Endothelial cell of umbilical vein (primary cell): ENCODE results near the gene XRCC6. TPM values are rescaled to one million over a fixed set of nuclear protein-coding genes. Genes with fewer than 3 reads are reported as not detected.

Experiments used
- BruUV-seq: library from RNA; stranded (reverse); fragments of 400-500 nt; replicated peaks from 2 replicates; lab custom pipeline; 2021; lab: Mats Ljungman, UMichigan
- CTCF ChIA-PET: fragments of 300-600, 350-600 bp; sonication (Branson Sonifier 250); formaldehyde crosslinking; loops from one replicate; lab custom pipeline; 2021; ENCODE audit warnings: antibody characterized with exemption, inconsistent platforms; lab: Charles Lee
- POLR2A ChIA-PET: fragments of 300-600, 350-600 bp; sonication (Branson Sonifier 250); formaldehyde crosslinking; loops from one replicate; lab custom pipeline; 2021; ENCODE audit warnings: antibody characterized with exemption, inconsistent platforms; lab: Charles Lee
- DNase-seq: peaks from one replicate; pipeline ENCODE4 v3.0.0-alpha.2; 2011; ENCODE audit warnings: low read depth, low spot score
- FAIRE-seq: peaks from 2 replicates; lab custom pipeline; 2011; peaks lifted over from hg19 to GRCh38; lab: Jason Lieb, UNC
- H2AFZ ChIP-seq: 2 replicates; pipeline ENCODE4 v1.6.0; 2012; ENCODE audit warnings: low read depth, low read length, control low read depth, inconsistent platforms
- H3K27ac ChIP-seq: 2 replicates; pipeline ENCODE4 v1.5.1; 2011; ENCODE audit warnings: low read depth, mild to moderate bottlenecking, control low read depth, low read length, moderate library complexity; ENCODE audit not compliant: insufficient read depth
- H3K27me3 ChIP-seq, 2 experiments: 2 replicates each; pipeline versions ENCODE4 v1.6.0 to v1.6.1; 2011; ENCODE audit warnings: low read length in 2 of 2, mixed read lengths in 1 of 2; ENCODE audit not compliant: control insufficient read depth in 2 of 2, insufficient read depth in 2 of 2
- H3K36me3 ChIP-seq, 2 experiments: 2 replicates in 1 of 2; 3 replicates in 1 of 2; pipeline ENCODE4 v1.5.1; 2011; ENCODE audit warnings: low read length in 2 of 2, mild to moderate bottlenecking in 1 of 2, moderate library complexity in 1 of 2; ENCODE audit not compliant: control insufficient read depth in 2 of 2, insufficient read depth in 2 of 2; ENCODE audit errors: extremely low read depth in 1 of 2
- H3K4me1 ChIP-seq: 3 replicates; pipeline ENCODE4 v1.5.1; 2011; ENCODE audit warnings: mild to moderate bottlenecking, low read length; ENCODE audit not compliant: control insufficient read depth, insufficient read depth; ENCODE audit errors: extremely low read depth
- H3K4me2 ChIP-seq: 2 replicates; pipeline ENCODE4 v1.6.1; 2011; ENCODE audit warnings: low read length, control low read depth, mixed read lengths; ENCODE audit not compliant: insufficient read depth
- H3K4me3 ChIP-seq, 3 experiments: fragments of 200-600 bp in 1 of 3; sonication (generic), shearing (Covaris generic) in 1 of 3; replicated peaks in 1 of 3; 2 replicates each; pipeline ENCODE4 v1.5.1; 2011 to 2016; ENCODE audit warnings: control low read depth in 3 of 3, low read length in 3 of 3, mild to moderate bottlenecking in 2 of 3, inconsistent platforms in 1 of 3, low read depth in 1 of 3, moderate library complexity in 1 of 3; ENCODE audit not compliant: insufficient read depth in 1 of 3
- H3K79me2 ChIP-seq: 2 replicates; pipeline ENCODE4 v1.6.0; 2012; ENCODE audit warnings: low read length, inconsistent platforms; ENCODE audit not compliant: control insufficient read depth, insufficient read depth
- H3K9ac ChIP-seq: replicated peaks from 2 replicates; pipeline ENCODE3; 2011; ENCODE audit warnings: low read length, control low read depth; ENCODE audit not compliant: insufficient read depth; ENCODE audit errors: extremely low read depth
- H3K9me1 ChIP-seq: replicated peaks from 3 replicates; pipeline ENCODE4 v1.6.0; 2011; ENCODE audit warnings: mild to moderate bottlenecking, low read length; ENCODE audit not compliant: control insufficient read depth, insufficient read depth; ENCODE audit errors: extremely low read depth
- H3K9me3 ChIP-seq: replicated peaks from 2 replicates; pipeline ENCODE4 v1.5.1; 2012; ENCODE audit warnings: low read length, inconsistent platforms; ENCODE audit not compliant: control insufficient read depth, insufficient read depth
- H4K20me1 ChIP-seq: replicated peaks from 2 replicates; pipeline ENCODE3; 2011; ENCODE audit warnings: mild to moderate bottlenecking, low read length; ENCODE audit not compliant: control insufficient read depth, insufficient read depth; ENCODE audit errors: extremely low read depth
- GATA2 ChIP-seq: IDR thresholded peaks from 2 replicates; pipeline ENCODE4 v1.7.0; 2011; ENCODE audit warnings: low read depth, mild to moderate bottlenecking, moderate library complexity, mixed read lengths, low read length; ENCODE audit not compliant: insufficient read length, insufficient read depth
- dilution Hi-C: fragments of 300-500 bp; cut with MboI; formaldehyde crosslinking; loops from one replicate; pipeline ENCODE4 v1.15.0; 2019; ENCODE audit warnings: low sequenced_read_pairs; ENCODE audit not compliant: extremely low pct_ligation_motif_present
- intact Hi-C: fragments of 100-400 bp; cut with micrococcal nuclease; formaldehyde crosslinking; loops from one replicate; pipeline ENCODE4 v1.10.0; 2022
- polyA plus RNA-seq, 4 experiments: library from polyadenylated mRNA; depleted of rRNA in 3 of 4; stranded (reverse) in 3 of 4; unstranded in 1 of 4; fragments of >200 nt; gene quantifications; 2 replicates each; pipeline versions ENCODE4 v1.2.1 to v1.2.3, GENCODE V29; 2011 to 2012; ENCODE audit warnings: missing spikeins in 1 of 4
- total RNA-seq: library from RNA; stranded (reverse); gene quantifications from 2 replicates; pipeline ENCODE4 v1.2.3, GENCODE V29; 2021
- TF ChIP-seq, protein P1 (sequence below): IDR thresholded peaks from 2 replicates; pipeline ENCODE4 v1.6.1; 2011; ENCODE audit not compliant: insufficient read depth, insufficient read length
- TF ChIP-seq, protein P2 (sequence below), 2 donors: IDR thresholded peaks; 1 replicate in 1 of 2; 2 replicates in 1 of 2; pipeline ENCODE4 v1.5.1; 2011; ENCODE audit warnings: low read length in 2 of 2, mild to moderate bottlenecking in 2 of 2, moderate library complexity in 2 of 2, control low read depth in 1 of 2, inconsistent platforms in 1 of 2, low read depth in 1 of 2; ENCODE audit not compliant: insufficient read depth in 1 of 2; ENCODE audit errors: extremely low read depth in 1 of 2

XRCC6 gene
- total and polyA plus RNA-seq, 2 donors (not counting 3 experiments of a cell fraction or from before 2014, with no cell fraction given): 117 to 309 TPM

DNA sequence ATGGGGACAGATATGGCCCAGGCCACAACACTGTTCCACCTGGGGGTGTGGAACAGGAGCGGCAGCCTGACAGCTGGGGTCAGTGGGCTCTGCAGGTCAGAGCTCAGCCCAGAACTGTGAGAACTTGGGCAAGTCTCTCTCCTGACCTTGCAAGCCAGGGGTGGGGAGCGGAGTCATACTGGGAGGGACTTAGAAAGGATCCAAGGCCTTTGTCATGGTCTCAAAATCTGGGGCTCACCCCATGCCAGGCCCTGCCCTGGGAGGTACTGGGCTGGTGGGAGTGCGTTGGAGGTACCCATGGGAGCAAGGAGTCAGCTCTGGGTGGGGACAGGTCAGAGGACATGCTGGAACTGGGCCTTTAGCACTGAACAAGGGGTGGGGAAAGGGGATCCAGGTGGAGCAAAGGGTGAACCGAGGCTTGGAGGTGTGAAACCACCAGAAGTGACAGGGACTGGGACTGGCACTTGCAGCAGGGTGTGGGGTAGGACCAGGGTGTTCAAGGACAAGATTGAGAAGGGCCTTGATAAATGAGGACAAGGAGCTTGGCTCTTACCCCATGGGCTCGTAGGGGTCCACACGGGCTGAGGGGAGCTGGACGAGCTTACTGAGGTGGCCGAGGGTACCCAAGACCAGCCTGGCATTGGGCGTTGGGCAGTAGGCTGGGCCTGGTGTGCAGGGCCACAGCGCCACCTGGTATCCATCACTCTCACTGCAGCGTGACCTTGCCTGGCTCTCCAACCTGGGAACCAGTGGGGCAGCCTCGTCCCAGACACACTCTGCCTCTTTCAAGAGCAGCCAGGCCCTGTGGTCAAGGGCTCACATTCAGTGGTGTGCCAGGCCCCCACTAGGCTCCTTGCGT, 24.1 kb upstream of the XRCC6 start:
- TF ChIP-seq, protein P1, sequence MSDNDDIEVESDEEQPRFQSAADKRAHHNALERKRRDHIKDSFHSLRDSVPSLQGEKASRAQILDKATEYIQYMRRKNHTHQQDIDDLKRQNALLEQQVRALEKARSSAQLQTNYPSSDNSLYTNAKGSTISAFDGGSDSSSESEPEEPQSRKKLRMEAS: no peak
- TF ChIP-seq, protein P2, sequence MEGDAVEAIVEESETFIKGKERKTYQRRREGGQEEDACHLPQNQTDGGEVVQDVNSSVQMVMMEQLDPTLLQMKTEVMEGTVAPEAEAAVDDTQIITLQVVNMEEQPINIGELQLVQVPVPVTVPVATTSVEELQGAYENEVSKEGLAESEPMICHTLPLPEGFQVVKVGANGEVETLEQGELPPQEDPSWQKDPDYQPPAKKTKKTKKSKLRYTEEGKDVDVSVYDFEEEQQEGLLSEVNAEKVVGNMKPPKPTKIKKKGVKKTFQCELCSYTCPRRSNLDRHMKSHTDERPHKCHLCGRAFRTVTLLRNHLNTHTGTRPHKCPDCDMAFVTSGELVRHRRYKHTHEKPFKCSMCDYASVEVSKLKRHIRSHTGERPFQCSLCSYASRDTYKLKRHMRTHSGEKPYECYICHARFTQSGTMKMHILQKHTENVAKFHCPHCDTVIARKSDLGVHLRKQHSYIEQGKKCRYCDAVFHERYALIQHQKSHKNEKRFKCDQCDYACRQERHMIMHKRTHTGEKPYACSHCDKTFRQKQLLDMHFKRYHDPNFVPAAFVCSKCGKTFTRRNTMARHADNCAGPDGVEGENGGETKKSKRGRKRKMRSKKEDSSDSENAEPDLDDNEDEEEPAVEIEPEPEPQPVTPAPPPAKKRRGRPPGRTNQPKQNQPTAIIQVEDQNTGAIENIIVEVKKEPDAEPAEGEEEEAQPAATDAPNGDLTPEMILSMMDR (IDR thresholded peaks at IDR 0.05; ENCODE audit: extremely low read depth in 1 of 2, insufficient read depth in 1 of 2, low read depth in 1 of 2, low read length in 2 of 2): peak; percentile 73 to 88
- TF ChIP-seq GATA2: no peak
- FAIRE-seq (peak; percentile 87), DNase-seq (peak; percentile 48)
- peaks cover 15% of the 10 kb centered on the region for H3K4me1 ChIP-seq
- no peak overlapping the region for H3K4me3 ChIP-seq
- H3K27me3 ChIP-seq: no peaks in the 10 kb centered on the region
- H3K79me2 ChIP-seq: no peaks in the 10 kb centered on the region
- no peak overlapping the region for H2AFZ ChIP-seq
- no peak overlapping the region for H3K27ac ChIP-seq
- H3K36me3 ChIP-seq: peaks cover 3 to 8% of the 10 kb centered on the region in 2 experiments
- ChIA-PET POLR2A (interaction anchor here (1.4 kb wide), 1 partner anchor 53 kb away, joined by 5 read pairs; no protein-coding TSS in a partner anchor), CTCF (interaction anchor here (0.5 to 3.1 kb wide), 21 partner anchors 10 to 779 kb away, joined by 3 to 61 read pairs (median 4); partner anchors contain the start of genes DESI1, POLR3H and XRCC6)
- BruUV-seq: no TSS peak
- H3K4me2 ChIP-seq: no peak overlapping the region
- H3K9me1 ChIP-seq: no peaks in the 10 kb centered on the region
- no peaks in the 10 kb centered on the region for H3K9me3 ChIP-seq
- dilution Hi-C loops: no loop called here
- H4K20me1 ChIP-seq: no peaks in the 10 kb centered on the region
- H3K9ac ChIP-seq: no peak overlapping the region
- intact Hi-C loops: loop anchor here (1.0 kb wide), 2 partner anchors 53 to 193 kb away; partner anchors contain the start of gene POLR3H
